IMR-90 (cell line): Measurements from ENCODE around the gene SLC7A6. TPM values are rescaled to one million over a fixed set of nuclear protein-coding genes. Genes with fewer than 3 reads are reported as not detected.
A peak's percentile ranks its signal among the peaks of the same experiment; 100 is the strongest.

ENCODE experiments used
- ATAC-seq: fragments of 200-7000 bp; cut with Tn5 transposase; 2 replicates; pipeline ENCODE4 v1.9.1; 2020; ENCODE audit warnings: low read depth, mild to moderate bottlenecking, moderate library complexity
- BruUV-seq: library from RNA; stranded (reverse); fragments of 400-500 nt; replicated peaks from 2 replicates; lab custom pipeline; 2021; lab: Mats Ljungman, UMichigan
- CTCF ChIA-PET: fragments of 300-600 bp; formaldehyde crosslinking; extraction: SDS; loops from one replicate; lab custom pipeline; 2021; ENCODE audit warnings: antibody characterized with exemption; lab: Yijun Ruan, JAX
- POLR2A ChIA-PET: fragments of 300-600 bp; sonication (Branson Sonifier 250); formaldehyde crosslinking; loops from one replicate; lab custom pipeline; 2022; ENCODE audit warnings: antibody characterized with exemption; ENCODE audit not compliant: unreplicated experiment; lab: Charles Lee
- DNase-seq: peaks from one replicate; pipeline ENCODE4 v3.0.0; 2013
- H2AFZ ChIP-seq: replicated peaks from 2 replicates; pipeline ENCODE3; 2013; ENCODE audit warnings: low read length, mild to moderate bottlenecking; ENCODE audit not compliant: poor library complexity
- H2AK5ac ChIP-seq: 2 replicates; pipeline ENCODE4 v1.6.1; 2013; ENCODE audit warnings: low read depth, low read length, inconsistent platforms
- H2AK9ac ChIP-seq: replicated peaks from 2 replicates; pipeline ENCODE3; 2013; ENCODE audit warnings: mild to moderate bottlenecking, low read depth, low read length, moderate library complexity; ENCODE audit not compliant: poor library complexity
- H2BK120ac ChIP-seq: 2 replicates; pipeline ENCODE4 v1.6.1; 2013; ENCODE audit warnings: low read depth, low read length, inconsistent platforms
- H2BK15ac ChIP-seq: 3 replicates; pipeline ENCODE4 v1.6.1; 2013; ENCODE audit warnings: low read depth, low read length, inconsistent platforms
- H2BK20ac ChIP-seq: 2 replicates; pipeline ENCODE4 v1.6.1; 2013; ENCODE audit warnings: low read depth, mild to moderate bottlenecking, inconsistent platforms, low read length, moderate library complexity
- H2BK5ac ChIP-seq: 2 replicates; pipeline ENCODE4 v1.6.1; 2013; ENCODE audit warnings: mild to moderate bottlenecking, low read depth, low read length, inconsistent platforms; ENCODE audit not compliant: poor library complexity, severe bottlenecking
- H3K14ac ChIP-seq: replicated peaks from 2 replicates; pipeline ENCODE4 v1.6.1; 2013; ENCODE audit warnings: low read depth, low read length, inconsistent platforms
- H3K18ac ChIP-seq: 2 replicates; pipeline ENCODE4 v1.6.1; 2013; ENCODE audit warnings: low read depth, low read length, control low read depth
- H3K23ac ChIP-seq: 2 replicates; pipeline ENCODE4 v1.6.1; 2013; ENCODE audit warnings: low read depth, low read length, inconsistent platforms
- H3K27ac ChIP-seq: 2 replicates; pipeline ENCODE4 v1.5.1; 2013; ENCODE audit warnings: mild to moderate bottlenecking, control low read depth, low read length; ENCODE audit not compliant: insufficient read depth
- H3K27me3 ChIP-seq: 2 replicates; pipeline ENCODE4 v1.6.1; 2013; ENCODE audit warnings: low read length; ENCODE audit not compliant: control insufficient read depth, insufficient read depth
- H3K36me3 ChIP-seq: 2 replicates; pipeline ENCODE4 v1.6.1; 2013; ENCODE audit warnings: low read length, mixed read lengths; ENCODE audit not compliant: control insufficient read depth, insufficient read depth
- H3K4ac ChIP-seq: 2 replicates; pipeline ENCODE4 v1.6.1; 2013; ENCODE audit warnings: low read depth, low read length, inconsistent platforms
- H3K4me1 ChIP-seq: 2 replicates; pipeline ENCODE4 v1.6.1; 2013; ENCODE audit warnings: low read length, mixed read lengths; ENCODE audit not compliant: control insufficient read depth, insufficient read depth
- H3K4me2 ChIP-seq: 2 replicates; pipeline ENCODE4 v1.6.1; 2013; ENCODE audit warnings: low read depth, mild to moderate bottlenecking, control low read depth, low read length, moderate library complexity
- H3K4me3 ChIP-seq: 2 replicates; pipeline ENCODE4 v1.5.1; 2013; ENCODE audit warnings: low read depth, mild to moderate bottlenecking, control low read depth, low read length, moderate library complexity; ENCODE audit not compliant: insufficient read depth
- H3K56ac ChIP-seq: 2 replicates; pipeline ENCODE4 v1.6.1; 2013; ENCODE audit warnings: low read length, inconsistent platforms; ENCODE audit not compliant: insufficient read depth; ENCODE audit errors: extremely low read depth
- H3K79me1 ChIP-seq, 2 experiments: 2 replicates each; pipeline ENCODE4 v1.6.1; 2013; ENCODE audit warnings: low read length in 2 of 2, inconsistent platforms in 1 of 2, low read depth in 1 of 2
- H3K9ac ChIP-seq: 2 replicates; pipeline ENCODE4 v1.6.1; 2013; ENCODE audit warnings: low read depth, low read length, control low read depth
- H3K9me1 ChIP-seq: 2 replicates; pipeline ENCODE4 v1.6.1; 2013; ENCODE audit warnings: low read length, inconsistent platforms; ENCODE audit not compliant: insufficient read depth
- H3K9me3 ChIP-seq: 2 replicates; pipeline ENCODE4 v1.6.1; 2013; ENCODE audit warnings: low read length; ENCODE audit not compliant: control insufficient read depth, insufficient read depth
- H4K20me1 ChIP-seq: 2 replicates; pipeline ENCODE4 v1.6.1; 2013; ENCODE audit warnings: low read length, inconsistent platforms; ENCODE audit not compliant: insufficient read depth
- H4K5ac ChIP-seq: 2 replicates; pipeline ENCODE4 v1.6.1; 2013; ENCODE audit warnings: mild to moderate bottlenecking, low read depth, low read length, control low read depth
- H4K8ac ChIP-seq, 2 experiments: 2 replicates each; pipeline ENCODE4 v1.6.1; 2013; ENCODE audit warnings: low read depth in 2 of 2, low read length in 2 of 2, control low read depth in 1 of 2, inconsistent platforms in 1 of 2
- H4K91ac ChIP-seq: 2 replicates; pipeline ENCODE4 v1.6.1; 2013; ENCODE audit warnings: low read depth, low read length, inconsistent platforms; ENCODE audit not compliant: insufficient read depth
- MXI1 ChIP-seq: IDR thresholded peaks from 2 replicates; pipeline ENCODE4 v1.6.1; 2012; ENCODE audit warnings: low read depth, mild to moderate bottlenecking, low read length, moderate library complexity, borderline replicate concordance
- POLR2A ChIP-seq: IDR thresholded peaks from 2 replicates; pipeline ENCODE4 v1.6.1; 2012; ENCODE audit warnings: mild to moderate bottlenecking, low read depth, low read length
- WGBS, 2 experiments: methylation state at CpG; one replicate each; pipeline versions ENCODE4 v1.1.5 to v1.1.7; 2013; ENCODE audit warnings: missing lambda C conversion rate in 2 of 2; ENCODE audit not compliant: insufficient read length in 1 of 2; ENCODE audit errors: extremely low coverage in 2 of 2; 5-methylcytosine and 5-hydroxymethylcytosine counted together
- dilution Hi-C: fragments of 300-500 bp; cut with HindIII; formaldehyde crosslinking; loops from one replicate; pipeline ENCODE4 v1.14.3; 2018; ENCODE audit warnings: low sequenced_read_pairs; ENCODE audit not compliant: unreplicated experiment
- in situ Hi-C: fragments of 300-500 bp; cut with MboI; formaldehyde crosslinking; loops from 3 replicates; pipeline ENCODE4 v1.14.3; 2019; ENCODE audit warnings: low sequenced_read_pairs, inconsistent platforms, mixed read lengths
- intact Hi-C: fragments of 100-400 bp; cut with micrococcal nuclease; formaldehyde crosslinking; loops from 2 replicates; pipeline ENCODE4 v1.10.0; 2022
- polyA plus RNA-seq, 3 experiments: library from polyadenylated mRNA; depleted of rRNA; stranded (reverse); fragments of >200 nt; gene quantifications; 2 replicates each; pipeline ENCODE4 v1.2.3, GENCODE V29; 2012; ENCODE audit warnings: low replicate concordance in 1 of 3
- total RNA-seq: library from RNA; depleted of rRNA; stranded (reverse); fragments of >200 nt; gene quantifications from 2 replicates; pipeline ENCODE4 v1.2.3, GENCODE V29; 2012

The SLC7A6 gene
- total and polyA plus RNA-seq, 2 of the 4 experiments (the other 2 are of a cell fraction) = 29.4 to 36.1 TPM

- Histone ChIP-seq H3K79me1 (peaks cover 0 to 12% of the 10 kb centered on the region in 2 experiments; a peak in 1 of 4 replicates), H4K5ac (peak overlapping the region; percentile 75), H3K27me3 (no peaks in the 10 kb centered on the region), H4K8ac (peak overlapping the region; percentile 12 to 40; a peak in 3 of 4 replicates), H3K56ac (no peak overlapping the region), H2BK120ac (peak overlapping the region; percentile 8; the same call in 1 of the 2 replicates), H2AK9ac (peak overlapping the region; percentile 71), H3K14ac (peak overlapping the region; percentile 11; the same call in 1 of the 2 replicates), H3K4me3 (no peak overlapping the region), H4K91ac (peak overlapping the region; percentile 70), H3K4me2 (0 out of 2 replicates have a peak overlapping the region, but pooled peaks have one; percentile 16), H2AK5ac (peak overlapping the region; percentile 76), H3K4ac (peak overlapping the region; percentile 83), H4K20me1 (no peaks in the 10 kb centered on the region), H3K36me3 (peaks cover 23% of the 10 kb centered on the region), H2BK20ac (no peak overlapping the region), H3K9me3 (no peaks in the 10 kb centered on the region), H3K27ac (peak overlapping the region; percentile 68), H2BK15ac (peak overlapping the region; percentile 25; the same call in 2 of the 3 replicates), H3K9me1 (no peaks in the 10 kb centered on the region), H3K23ac (0 out of 2 replicates have a peak overlapping the region, but pooled peaks have one; percentile 19), H2BK5ac (peak overlapping the region; percentile 56), H3K18ac (peak overlapping the region; percentile 51; the same call in 1 of the 2 replicates), H2AFZ (peak overlapping the region; percentile 80), H3K4me1 (peaks cover 13% of the 10 kb centered on the region), H3K9ac (peak overlapping the region; percentile 21; the same call in 1 of the 2 replicates)
- CTCF ChIA-PET = interaction anchor here (1.4 kb wide), 1 partner anchor 71 kb away, joined by 3 read pairs; no protein-coding TSS in a partner anchor
- POLR2A ChIA-PET = interaction anchor here (0.5 kb wide), 1 partner anchor 172 kb away, joined by 3 read pairs; the partner anchor contains the start of gene NFATC3
- intact Hi-C loops (no loop called here), dilution Hi-C loops (no loop called here), in situ Hi-C loops (no loop called here)
- ATAC-seq = peak; percentile 7
- TF ChIP-seq POLR2A (no peak), MXI1 (no peak)
- DNase-seq = peak; percentile 20
- 100% methylated on average over 1 of the region's 6 CpGs; no CpG with 5 or more reads in 1 of the 2 experiments for WGBS, 2 experiments
- BruUV-seq = no TSS peak
Observed at GRCh38 chr16:68257251-68257905, 6.9 kb upstream of the SLC7A6 start.
